Muscle layer of colon (tissue), 2 donors: Measurements from ENCODE around the gene STIM1.
A peak's percentile ranks its signal among the peaks of the same experiment; 100 is the strongest.

Source experiments
- H3K27ac ChIP-seq: one replicate; pipeline ENCODE4 v1.7.0; 2013; ENCODE audit warnings: low read depth, mild to moderate bottlenecking, low read length, moderate library complexity
- H3K27me3 ChIP-seq, 2 donors: one replicate each; pipeline ENCODE4 v1.7.0; 2013; ENCODE audit warnings: low read length in 2 of 2, mild to moderate bottlenecking in 2 of 2; ENCODE audit not compliant: insufficient read depth in 2 of 2, control insufficient read depth in 1 of 2
- H3K36me3 ChIP-seq: one replicate; pipeline ENCODE4 v1.7.0; 2013; ENCODE audit warnings: mild to moderate bottlenecking, low read length; ENCODE audit not compliant: insufficient read depth
- H3K4me1 ChIP-seq: one replicate; pipeline ENCODE4 v1.7.0; 2013; ENCODE audit warnings: mild to moderate bottlenecking, low read length; ENCODE audit not compliant: insufficient read depth
- H3K4me3 ChIP-seq, 2 donors: one replicate each; pipeline ENCODE4 v1.7.0; 2013; ENCODE audit warnings: low read length in 2 of 2, low read depth in 1 of 2, mild to moderate bottlenecking in 1 of 2, moderate library complexity in 1 of 2
- H3K9ac ChIP-seq: one replicate; pipeline ENCODE4 v1.7.0; 2013; ENCODE audit warnings: low read length
- H3K9me3 ChIP-seq: one replicate; pipeline ENCODE4 v1.7.0; 2013; ENCODE audit warnings: mild to moderate bottlenecking, low read length
- donor health status: abdominal sarcoma.
- donor health status: Adenocarcinoma of cecum.

The STIM1 gene

DNA sequence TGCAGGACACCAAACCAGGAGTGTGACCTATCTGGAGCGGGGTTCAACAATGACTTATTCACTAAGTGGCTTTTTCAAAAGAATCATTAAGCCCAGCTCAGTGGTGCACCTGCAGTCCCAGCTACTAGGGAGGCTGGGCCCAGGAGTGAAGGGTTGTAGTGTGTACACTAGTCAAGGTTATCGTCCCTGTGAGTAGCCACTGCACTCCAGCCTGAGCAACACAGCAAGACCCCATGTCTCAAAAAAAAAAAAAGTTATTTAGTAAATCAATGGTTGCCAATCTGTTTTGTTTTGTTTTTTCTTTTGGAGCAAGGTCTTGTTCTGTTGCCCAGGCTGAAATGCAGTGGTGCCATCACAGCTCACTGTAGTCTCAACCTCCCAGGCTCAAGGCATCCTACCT, 22.6 kb upstream of the STIM1 start:
- H3K9me3 ChIP-seq: no peaks in the 10 kb centered on the region
- peaks cover 30% of the 10 kb centered on the region for H3K4me1 ChIP-seq
- no peaks in the 10 kb centered on the region for H3K27me3 ChIP-seq
- H3K36me3 ChIP-seq: peaks cover 10% of the 10 kb centered on the region
- H3K27ac ChIP-seq: no peak overlapping the region
- no peak overlapping the region for H3K9ac ChIP-seq
- H3K4me3 ChIP-seq: no peak overlapping the region

DNA sequence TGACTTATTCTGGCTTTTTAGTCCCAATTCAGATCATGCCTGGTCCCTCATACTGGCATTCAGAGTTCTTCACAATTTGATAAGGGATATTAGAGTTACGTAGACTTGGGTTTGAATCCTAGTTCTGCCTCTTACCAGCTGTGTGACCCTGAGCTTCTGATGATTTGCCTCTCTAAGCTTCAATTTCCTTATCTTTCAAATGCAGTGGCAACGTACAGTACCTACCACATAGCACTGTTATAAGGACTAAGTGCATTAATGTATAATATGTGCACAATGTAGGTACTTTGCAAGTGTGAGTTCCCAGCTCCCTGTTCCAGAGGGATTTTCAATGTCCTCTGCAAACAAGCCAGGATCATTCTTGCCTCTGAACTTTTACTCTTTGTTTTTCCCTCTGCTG, 22.0 kb upstream of the STIM1 start:
- no peak overlapping the region for H3K9ac ChIP-seq
- no peaks in the 10 kb centered on the region for H3K27me3 ChIP-seq
- no peak overlapping the region for H3K4me3 ChIP-seq
- peaks cover 36% of the 10 kb centered on the region for H3K4me1 ChIP-seq
- H3K9me3 ChIP-seq: no peaks in the 10 kb centered on the region
- no peak overlapping the region for H3K27ac ChIP-seq
- H3K36me3 ChIP-seq: peaks cover 5% of the 10 kb centered on the region

DNA sequence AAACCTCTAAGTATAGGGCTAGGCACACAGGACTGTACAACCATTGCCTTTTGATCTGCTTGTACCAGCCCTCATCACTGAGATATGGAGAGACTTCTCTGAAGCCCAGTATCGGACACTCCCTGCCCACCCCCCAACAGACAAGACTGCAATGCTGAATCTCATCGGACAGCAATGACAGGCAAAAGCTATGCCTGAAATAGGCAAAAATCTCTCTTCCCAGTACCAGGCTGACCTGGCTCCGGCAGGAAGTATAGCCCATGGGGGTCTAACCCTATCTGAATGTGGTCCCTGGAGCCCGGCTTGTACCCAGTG, 21.2 kb upstream of the STIM1 start:
- H3K9ac ChIP-seq: no peak overlapping the region
- H3K27me3 ChIP-seq: no peaks in the 10 kb centered on the region
- H3K36me3 ChIP-seq: peaks cover 5% of the 10 kb centered on the region
- peak overlapping the region; percentile 16 for H3K27ac ChIP-seq
- no peak overlapping the region for H3K4me3 ChIP-seq
- H3K4me1 ChIP-seq: peaks cover 45% of the 10 kb centered on the region
- H3K9me3 ChIP-seq: no peaks in the 10 kb centered on the region

DNA sequence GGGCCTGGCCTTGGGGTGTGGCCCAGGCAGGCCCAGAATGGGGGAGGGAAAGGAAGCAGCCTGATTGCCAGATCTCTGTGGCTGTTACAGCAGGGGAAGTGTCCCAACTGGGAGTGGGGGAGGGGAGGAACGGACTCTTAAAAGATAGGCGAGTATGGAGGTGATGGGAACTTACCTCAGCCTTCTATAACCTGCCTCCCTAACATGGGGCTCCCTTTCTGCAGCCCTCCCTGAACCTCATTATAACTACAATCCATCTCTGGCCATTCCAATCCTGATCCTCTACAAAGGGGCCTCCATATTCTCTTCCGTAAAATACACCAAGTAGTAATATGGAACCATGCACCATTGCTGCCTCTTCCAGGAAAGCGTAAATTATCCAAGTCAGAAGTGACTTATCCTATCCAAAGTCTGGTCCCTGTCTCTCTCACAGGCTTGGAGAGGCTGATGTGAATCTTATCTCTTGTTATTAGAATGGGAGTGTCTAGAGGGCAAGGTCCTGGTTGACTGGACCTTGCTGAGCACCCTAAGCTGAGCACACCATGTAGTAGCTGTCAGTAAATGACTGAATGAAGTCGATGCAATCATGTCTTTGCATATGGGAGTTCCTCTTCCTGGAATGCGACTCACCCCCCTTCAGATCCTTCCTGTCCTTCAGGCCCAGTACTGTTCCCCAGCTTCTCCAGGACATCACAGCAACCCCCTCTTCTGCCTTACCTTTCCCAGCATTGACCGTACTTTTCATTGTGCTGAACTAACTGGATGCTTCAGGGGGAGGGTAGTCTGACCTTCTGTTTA, 20.6 kb upstream of the STIM1 start:
- no peaks in the 10 kb centered on the region for H3K27me3 ChIP-seq
- H3K36me3 ChIP-seq: peaks cover 5% of the 10 kb centered on the region
- peak overlapping the region; percentile 16 for H3K27ac ChIP-seq
- H3K9me3 ChIP-seq: no peaks in the 10 kb centered on the region
- no peak overlapping the region for H3K9ac ChIP-seq
- H3K4me1 ChIP-seq: peaks cover 51% of the 10 kb centered on the region
- H3K4me3 ChIP-seq: no peak overlapping the region

DNA sequence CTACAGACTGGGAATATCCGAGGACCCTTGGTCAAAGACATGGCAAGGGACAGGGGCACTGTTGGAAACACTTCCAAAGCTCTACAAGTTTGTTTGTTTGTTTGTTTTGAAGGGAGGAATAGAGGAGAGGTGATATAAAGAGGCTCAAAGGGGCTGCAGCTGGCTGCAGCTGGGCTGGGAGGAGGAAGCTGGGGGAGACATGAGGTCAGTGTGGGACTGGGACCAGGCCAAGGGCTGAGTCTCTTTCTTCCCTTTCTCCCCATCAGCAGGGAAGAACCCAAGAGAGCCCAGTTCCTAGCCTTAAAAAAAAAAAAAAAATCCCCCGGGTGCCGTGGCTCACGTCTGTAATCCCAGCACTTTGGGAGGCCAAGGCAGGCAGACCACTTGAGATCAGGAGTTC, 19.7 kb upstream of the STIM1 start:
- Histone ChIP-seq H3K27ac (peak overlapping the region; percentile 43), H3K9ac (no peak overlapping the region), H3K9me3 (no peaks in the 10 kb centered on the region), H3K4me3 (no peak overlapping the region), H3K36me3 (no peaks in the 10 kb centered on the region), H3K4me1 (peaks cover 53% of the 10 kb centered on the region), H3K27me3 (no peaks in the 10 kb centered on the region)

DNA sequence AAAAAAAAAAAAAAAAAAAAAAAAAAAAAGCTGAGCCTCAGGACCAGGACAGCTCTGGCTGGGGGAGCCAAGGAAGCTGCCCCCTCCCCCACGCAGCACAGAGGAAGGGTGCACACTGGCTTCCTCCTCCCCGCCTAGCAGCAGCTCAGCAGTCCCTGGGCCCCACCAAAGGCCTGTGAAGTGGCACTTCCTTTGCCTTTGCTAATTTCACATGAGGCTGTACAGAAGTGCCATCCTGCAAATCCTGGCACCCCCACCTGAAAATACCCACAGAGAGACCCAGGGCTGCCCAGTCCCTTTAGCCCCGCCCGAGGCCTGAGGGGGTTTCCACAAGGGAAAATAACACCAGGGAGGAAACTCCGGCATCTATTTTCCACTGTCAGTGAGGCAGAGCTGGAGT, 18.6 kb upstream of the STIM1 start:
- no peak overlapping the region for H3K4me3 ChIP-seq
- H3K4me1 ChIP-seq: peaks cover 56% of the 10 kb centered on the region
- H3K9ac ChIP-seq: no peak overlapping the region
- H3K27me3 ChIP-seq: no peaks in the 10 kb centered on the region
- no peaks in the 10 kb centered on the region for H3K9me3 ChIP-seq
- H3K36me3 ChIP-seq: no peaks in the 10 kb centered on the region
- H3K27ac ChIP-seq: no peak overlapping the region

DNA sequence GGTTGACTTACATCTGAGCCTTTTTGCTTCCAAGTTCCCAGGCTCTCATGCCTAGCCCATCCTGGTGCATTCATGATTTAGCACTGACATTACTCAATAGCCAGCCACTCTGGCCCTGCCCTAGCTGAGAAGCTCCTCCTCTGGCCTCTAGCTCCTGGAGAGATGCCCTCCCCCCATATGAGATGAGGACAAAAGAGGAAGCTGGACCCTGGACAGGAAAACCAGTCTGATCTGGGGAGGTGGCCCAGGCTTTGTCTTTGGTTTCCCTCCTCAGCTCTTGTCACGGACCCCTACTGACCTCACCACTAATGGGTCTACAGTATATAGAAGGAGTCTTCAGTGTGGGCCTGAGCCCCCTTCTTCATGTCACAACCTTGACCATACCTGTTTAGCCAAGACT, 17.7 kb upstream of the STIM1 start:
- no peaks in the 10 kb centered on the region for H3K27me3 ChIP-seq
- H3K4me1 ChIP-seq: peaks cover 58% of the 10 kb centered on the region
- no peak overlapping the region for H3K4me3 ChIP-seq
- H3K27ac ChIP-seq: no peak overlapping the region
- no peaks in the 10 kb centered on the region for H3K36me3 ChIP-seq
- H3K9me3 ChIP-seq: no peaks in the 10 kb centered on the region
- H3K9ac ChIP-seq: no peak overlapping the region

DNA sequence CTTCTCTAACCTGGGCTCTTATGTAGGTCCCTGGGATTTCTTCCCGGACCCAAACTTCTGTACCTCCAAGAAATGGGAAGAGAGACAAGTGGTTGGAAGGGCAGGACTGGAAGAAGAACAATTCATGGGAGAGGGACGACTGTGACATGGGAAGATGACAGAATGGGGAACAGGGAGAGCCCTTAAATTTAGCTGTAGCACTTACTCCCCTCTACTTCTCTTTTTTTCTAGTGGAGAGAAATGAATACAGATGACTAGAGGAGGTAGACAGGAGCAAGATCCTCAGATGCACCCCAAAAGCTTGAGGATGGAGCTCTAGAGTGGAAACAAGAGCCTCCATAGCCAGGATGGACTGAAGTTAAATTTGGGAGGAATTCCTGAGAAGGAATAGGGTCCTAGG, 17.0 kb upstream of the STIM1 start:
- Histone ChIP-seq H3K36me3 (no peaks in the 10 kb centered on the region), H3K4me1 (peaks cover 58% of the 10 kb centered on the region), H3K4me3 (no peak overlapping the region), H3K27ac (no peak overlapping the region), H3K27me3 (no peaks in the 10 kb centered on the region), H3K9ac (no peak overlapping the region), H3K9me3 (no peaks in the 10 kb centered on the region)

DNA sequence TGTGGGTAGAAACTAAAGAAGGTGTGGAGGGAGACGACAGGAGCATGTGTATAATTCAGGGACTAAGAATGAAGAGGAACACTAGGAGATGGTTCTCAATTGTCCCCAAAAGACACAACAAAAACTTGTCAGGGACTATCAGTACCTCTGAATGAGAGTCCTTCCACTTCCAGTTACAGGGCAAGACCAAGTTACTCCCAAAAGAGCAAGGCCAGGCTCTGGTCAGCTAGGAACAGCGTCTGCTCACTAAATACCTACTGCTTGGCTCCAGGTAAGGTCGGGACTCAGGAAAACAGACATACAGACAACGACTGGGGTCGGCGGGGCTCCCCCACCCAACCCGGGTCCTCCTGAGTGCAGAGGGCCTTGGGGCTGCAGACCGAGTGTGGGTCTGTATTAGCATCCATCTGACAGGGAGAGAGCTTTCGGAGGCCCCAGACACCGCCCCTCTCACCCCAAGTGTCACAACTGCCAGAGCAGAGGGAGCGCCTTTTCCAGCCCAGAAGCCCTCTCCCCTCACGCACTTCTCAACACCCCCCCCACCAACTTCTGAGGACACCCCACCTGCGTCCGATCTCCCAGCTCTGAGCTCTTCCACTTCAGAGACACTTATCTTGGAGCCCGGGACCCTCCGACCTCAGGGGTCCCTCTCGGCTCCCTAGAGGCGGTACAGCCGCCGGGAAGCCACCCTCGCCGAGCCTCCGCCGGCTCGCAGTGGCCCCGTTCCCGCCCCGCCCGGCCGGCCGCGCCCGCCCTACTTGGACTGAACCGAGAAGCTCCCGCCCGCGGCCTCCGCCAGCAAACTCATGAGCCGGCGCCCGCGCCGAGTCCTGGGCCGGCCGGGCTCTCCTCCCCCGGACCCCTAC, 15.2 kb upstream of the STIM1 start:
- Histone ChIP-seq H3K27ac (peak overlapping the region; percentile 84), H3K4me1 (peaks cover 47% of the 10 kb centered on the region), H3K27me3 (no peaks in the 10 kb centered on the region)

DNA sequence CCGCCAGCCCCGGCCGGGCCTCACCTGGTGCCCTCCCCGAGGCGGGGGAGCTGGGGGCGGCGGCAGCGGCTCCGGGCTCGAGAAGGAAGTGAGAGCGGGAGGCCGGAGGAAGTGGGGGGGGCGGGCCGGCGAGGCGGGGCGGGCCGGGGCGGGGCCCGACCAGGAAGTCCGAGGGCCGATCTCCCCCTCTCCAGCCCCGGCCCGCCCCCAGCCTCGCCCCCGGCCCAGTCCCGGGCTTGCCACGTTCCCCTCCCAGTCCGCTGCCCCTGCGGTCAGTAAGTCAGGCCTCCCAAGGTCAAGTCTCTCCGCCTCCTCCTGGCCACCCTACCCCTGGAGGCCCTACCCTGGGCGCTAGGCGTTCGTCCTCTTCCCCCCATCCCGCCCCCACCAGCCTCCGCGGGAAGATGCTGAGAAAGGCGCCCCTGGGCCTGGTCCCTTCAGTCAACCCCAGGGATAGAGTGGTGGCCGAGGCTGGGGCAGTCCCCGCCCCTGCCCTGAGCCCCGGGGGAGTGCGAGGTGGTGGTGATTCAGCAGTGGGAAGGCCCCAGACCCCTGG, 14.5 kb upstream of the STIM1 start, which contains the start of gene RHOG:
Gene RHOG (minus strand): TSS at position 90 of the 556 bp plus-strand sequence. CDS start 12,821 bp downstream, outside the sequence.
- Histone ChIP-seq H3K4me1 (peaks cover 40% of the 10 kb centered on the region), H3K27me3 (no peaks in the 10 kb centered on the region), H3K4me3 (peak within 1 kb of the TSS; percentile 87 to 95), H3K9ac (peak within 1 kb of the TSS; percentile 81), H3K36me3 (no peaks in the 10 kb centered on the region), H3K9me3 (no peaks in the 10 kb centered on the region), H3K27ac (peak within 1 kb of the TSS; percentile 93)

More for the DNA sequence above, 15.2 kb upstream of the STIM1 start:
- H3K36me3 ChIP-seq: no peaks in the 10 kb centered on the region
- H3K9ac ChIP-seq: peak overlapping the region; percentile 81
- no peaks in the 10 kb centered on the region for H3K9me3 ChIP-seq
- peak overlapping the region; percentile 87 to 95 for H3K4me3 ChIP-seq
